ENCODE data around the gene ETDC.
A peak's percentile ranks its signal among the peaks of the same experiment; 100 is the strongest.
"Not testable (repeated sequence)": the region's sequence is repeated elsewhere in the genome, so short reads cannot be mapped to it uniquely, and the experiment has no call there.

Gene ETDC

DNA sequence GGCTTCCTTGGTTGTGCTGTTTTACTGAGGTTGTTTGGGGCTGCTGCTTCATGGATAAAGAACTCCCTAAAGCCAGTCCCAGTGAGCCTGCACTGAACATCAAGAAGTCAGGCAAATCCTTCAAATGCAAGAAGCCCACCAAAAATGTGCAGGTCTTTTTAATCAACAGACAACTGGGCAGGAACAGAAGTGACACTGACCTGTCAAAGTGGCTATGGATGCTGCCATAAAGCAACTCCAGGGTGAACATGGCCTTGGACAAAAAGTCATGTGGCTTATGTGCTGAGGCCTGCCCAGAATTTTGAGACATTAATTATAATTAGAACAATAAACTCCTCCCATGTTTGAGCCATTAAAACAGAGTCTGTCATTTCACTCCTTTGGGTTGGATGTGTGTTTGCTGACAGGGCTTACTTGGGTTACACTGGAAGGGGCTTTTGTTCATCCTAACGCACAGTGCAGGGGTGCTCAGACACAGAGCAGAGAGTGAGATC lies at the start of gene ETDC:
TSS of gene ETDC (plus strand) at position 51 of the 494 bp plus-strand sequence. CDS start at position 51, 0 bp downstream.
- no peak for DNase-seq

DNA sequence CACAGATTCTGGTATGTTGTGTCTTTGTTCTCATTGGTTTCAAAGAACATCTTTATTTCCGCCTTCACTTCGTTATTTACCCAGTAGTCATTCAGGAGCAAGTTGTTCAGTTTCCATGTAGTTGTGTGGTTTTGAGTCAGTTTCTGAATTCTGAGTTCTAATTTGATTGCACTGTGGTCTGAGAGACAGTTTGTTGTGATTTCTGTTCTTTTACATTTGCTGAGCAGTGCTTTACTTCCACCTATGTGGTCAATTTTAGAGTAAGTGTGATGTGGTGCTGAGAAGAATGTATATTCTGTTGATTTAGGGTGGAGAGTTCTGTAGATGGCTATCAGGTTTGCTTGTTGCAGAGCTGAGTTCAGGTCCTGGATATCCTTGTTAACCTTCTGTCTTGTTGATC lies 48.3 kb upstream of the ETDC start:
- DNase-seq, result not testable (repeated sequence)

- not testable (repeated sequence) for DNase-seq
Measured at GRCh38 chrX:135263376-135263775, 45.9 kb upstream of the ETDC start.

DNA sequence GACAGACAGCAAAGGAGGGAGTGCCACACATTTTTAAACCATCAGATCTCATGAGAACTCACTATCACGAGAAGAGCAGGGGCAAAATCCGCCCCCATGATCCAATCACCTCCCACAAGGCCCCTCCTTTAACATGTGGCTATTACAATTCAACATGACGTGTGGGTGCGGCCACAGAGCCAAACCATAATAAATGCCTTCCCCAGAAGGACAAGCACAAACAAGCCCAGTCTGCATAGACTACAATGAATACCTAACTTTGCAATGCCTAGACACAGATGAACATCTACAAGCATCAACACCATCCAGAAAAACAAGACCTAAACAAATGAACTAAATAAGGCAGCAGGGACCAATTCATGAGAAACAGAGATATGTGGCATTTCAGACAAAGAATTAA lies 45.1 kb upstream of the ETDC start:
- DNase-seq, result no peak

- DNase-seq, result no peak
Measured at GRCh38 chrX:135273162-135273561, 36.1 kb upstream of the ETDC start.

DNA sequence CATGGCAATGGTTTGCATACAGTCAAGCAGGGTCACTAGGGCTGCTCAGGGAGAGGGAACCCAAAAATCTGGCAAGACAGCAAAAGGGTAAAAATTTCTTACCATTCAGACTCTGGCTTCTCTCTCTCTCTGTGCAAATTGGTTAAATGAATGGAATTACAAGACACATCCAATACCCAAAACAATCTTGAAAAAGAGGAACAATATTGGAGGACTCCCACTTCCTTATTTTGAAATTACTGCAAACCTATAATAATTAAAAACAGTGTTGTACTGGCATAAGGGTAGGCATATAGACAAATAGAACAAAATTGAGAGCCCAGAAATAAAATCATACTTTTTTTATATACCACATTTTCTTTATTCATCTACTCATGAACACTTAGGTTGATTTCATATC lies 33.3 kb upstream of the ETDC start:
- DNase-seq, result no peak

GRCh38 chrX:135287266-135287823 lies 21.9 kb upstream of the ETDC start:
- DNase-seq, result no peak

DNA sequence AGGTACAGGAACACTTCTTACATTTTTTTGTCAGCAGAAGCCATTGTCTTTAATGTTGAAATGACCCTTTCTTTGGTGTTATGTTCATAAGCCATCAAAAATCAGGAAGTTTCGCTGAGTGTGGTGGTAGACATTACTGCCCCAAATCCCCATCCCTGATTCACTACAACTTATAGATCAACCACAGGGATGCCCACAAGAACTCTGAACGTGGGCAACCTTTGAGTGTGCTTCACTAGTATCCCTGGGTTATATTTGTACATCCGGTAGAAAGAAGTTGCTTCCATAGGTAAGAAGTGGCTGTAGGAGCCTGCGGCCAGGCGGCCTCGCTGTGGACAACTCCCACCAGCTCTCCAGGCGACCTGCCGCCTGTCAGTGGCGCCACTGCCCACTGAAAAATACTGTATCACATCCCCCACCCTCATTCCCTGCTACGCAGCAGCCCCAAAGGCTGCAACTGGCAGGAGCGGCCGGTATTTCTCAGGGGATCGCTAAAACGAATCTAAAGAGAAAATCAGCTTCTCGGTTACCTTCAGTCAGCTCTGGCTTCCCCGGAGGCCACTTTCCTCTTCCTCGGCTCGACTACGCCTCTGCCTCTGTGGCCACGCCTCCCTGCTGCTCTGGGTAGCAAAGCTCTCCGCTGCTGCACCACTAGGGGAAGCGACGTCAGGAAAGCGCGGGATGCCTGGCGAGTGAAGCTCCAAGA lies 13.9 kb upstream of the ETDC start:
- no peak for DNase-seq

DNA sequence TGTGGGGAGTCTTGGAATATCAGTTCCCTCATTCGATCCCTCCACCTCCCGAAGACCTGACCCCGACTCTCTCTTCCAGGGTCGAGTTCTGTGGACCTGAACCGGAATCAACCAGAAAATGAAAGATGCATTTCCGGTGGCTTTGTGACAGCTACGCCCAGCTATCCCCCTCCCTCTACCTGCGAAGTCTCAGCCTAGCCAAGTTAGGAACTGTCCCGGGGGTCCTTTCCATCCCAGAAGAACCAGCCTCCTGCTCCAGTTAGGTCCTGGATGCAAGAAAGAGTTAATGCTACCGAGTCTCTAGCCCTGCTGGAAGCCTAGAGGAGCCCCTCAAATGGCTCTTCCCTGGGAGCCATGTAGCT lies 13.4 kb upstream of the ETDC start:
- no peak for DNase-seq

GRCh38 chrX:135302269-135302873 lies 6.9 kb upstream of the ETDC start:
- DNase-seq, result no peak

GRCh38 chrX:135304741-135305140 lies 4.5 kb upstream of the ETDC start:
- no peak for DNase-seq

GRCh38 chrX:135307171-135307570 lies 2.1 kb upstream of the ETDC start:
- no peak for DNase-seq

GRCh38 chrX:135308345-135308855 lies 880 bp upstream of the ETDC start:
- DNase-seq, result peak; percentile 73

DNA sequence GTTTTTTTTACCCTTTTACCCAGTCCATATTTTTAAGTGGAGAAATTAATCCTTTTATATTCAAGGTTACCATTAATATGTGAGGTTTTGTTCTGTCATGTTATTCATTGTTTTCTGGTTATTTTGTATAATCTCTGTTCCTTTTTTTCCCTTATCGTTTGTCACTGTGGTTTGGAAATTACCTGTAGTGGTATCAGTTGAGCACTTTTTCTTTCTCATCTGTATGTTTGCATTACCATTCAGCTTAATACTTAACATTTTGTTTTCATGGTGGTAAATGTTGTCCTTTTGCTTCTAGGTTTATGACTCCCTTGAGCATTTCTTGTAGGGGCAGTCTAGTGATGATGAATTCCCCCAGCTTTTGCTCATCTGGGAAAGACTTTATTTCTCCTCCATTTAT lies 6.6 kb downstream of the ETDC start:
- DNase-seq, result no peak

GRCh38 chrX:135324463-135324862 lies 15.2 kb downstream of the ETDC start:
- DNase-seq, result no peak

- not testable (repeated sequence) for DNase-seq
Measured at GRCh38 chrX:135325036-135325818, 15.9 kb downstream of the ETDC start.

DNA sequence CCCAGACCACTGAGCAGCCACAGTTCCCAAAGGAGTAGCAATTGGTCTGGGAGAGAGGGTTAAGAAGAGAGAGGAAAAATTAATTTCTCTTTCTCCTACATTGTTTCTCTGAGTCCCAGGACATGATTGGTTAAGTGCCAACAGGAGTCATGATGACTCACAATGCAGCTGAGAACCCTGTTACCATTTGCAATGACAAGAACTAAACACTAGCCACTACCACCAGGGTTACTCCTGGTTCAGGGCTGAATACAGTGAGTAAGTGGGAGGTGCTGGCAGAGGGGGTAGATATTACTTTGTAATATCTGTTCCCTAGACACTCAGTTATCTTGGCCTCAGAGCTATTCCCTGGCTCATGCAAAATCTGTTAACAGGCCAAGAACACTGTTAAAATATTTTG lies 18.0 kb downstream of the ETDC start:
- no peak for DNase-seq

- DNase-seq, result no peak
Measured at GRCh38 chrX:135328421-135329005, 19.2 kb downstream of the ETDC start.

DNA sequence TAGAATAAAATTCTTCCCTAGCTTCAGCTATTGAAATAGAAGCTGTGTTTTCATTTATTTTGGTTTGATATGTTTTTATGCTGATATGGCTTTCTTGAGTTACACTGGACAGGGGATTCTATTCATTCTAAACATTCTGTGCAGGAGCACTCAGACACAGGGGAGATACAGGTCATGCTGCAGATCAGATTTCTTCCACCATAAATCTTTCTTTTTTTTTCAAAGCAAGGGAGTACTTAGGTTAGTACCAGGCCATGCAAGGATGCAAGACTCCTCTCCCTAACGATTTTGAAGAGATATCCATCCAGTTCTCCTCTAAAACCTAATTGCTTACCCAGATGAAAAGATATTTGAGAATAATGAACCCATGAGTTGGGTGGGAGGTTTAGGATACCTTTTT lies 21.4 kb downstream of the ETDC start:
- no peak for DNase-seq

- no peak for DNase-seq
Measured at GRCh38 chrX:135331525-135331924, 22.2 kb downstream of the ETDC start.

GRCh38 chrX:135340831-135341230 lies 31.6 kb downstream of the ETDC start:
- DNase-seq, result peak; percentile 77

- no peak for DNase-seq
Measured at GRCh38 chrX:135345107-135345589, 35.9 kb downstream of the ETDC start.

- DNase-seq, result no peak
Measured at GRCh38 chrX:135346975-135347374, 37.7 kb downstream of the ETDC start.

Data from NCI-H82 (cell line).